SHP77 treated with DMSO at 0.1 percent for 48 hours (cell line): ENCODE results near the gene PTPN7.
"Not testable (repeated sequence)": the region's sequence is repeated elsewhere in the genome, so short reads cannot be mapped to it uniquely, and the experiment has no call there.

Experiments
- DNase-seq: peaks from one replicate; lab custom pipeline; 2025; lab: John Stamatoyannopoulos, UW

Gene PTPN7

GRCh38 chr1:202152399-202152798 lies 8.0 kb downstream of the PTPN7 start:
- no peak for DNase-seq

DNA sequence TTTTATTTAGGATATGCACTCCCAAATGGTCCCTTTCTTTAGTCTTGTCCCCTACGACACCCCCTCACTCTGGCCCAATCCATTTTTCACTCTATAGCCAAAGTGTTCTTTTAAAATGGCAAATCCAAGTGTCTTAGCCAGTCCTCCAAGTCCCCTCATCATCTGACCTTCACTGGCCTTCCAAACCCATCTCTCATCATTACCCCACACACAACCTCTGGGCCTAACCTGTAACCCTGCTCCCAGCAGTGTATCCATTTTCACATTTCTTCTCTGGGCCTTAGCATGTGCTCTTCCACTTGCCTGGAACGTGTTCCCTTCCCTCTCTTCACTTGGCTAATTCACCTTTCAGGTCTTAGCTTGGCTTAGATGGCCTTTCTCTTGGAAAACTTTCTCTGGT lies 9.4 kb downstream of the PTPN7 start:
- DNase-seq: no peak

DNA sequence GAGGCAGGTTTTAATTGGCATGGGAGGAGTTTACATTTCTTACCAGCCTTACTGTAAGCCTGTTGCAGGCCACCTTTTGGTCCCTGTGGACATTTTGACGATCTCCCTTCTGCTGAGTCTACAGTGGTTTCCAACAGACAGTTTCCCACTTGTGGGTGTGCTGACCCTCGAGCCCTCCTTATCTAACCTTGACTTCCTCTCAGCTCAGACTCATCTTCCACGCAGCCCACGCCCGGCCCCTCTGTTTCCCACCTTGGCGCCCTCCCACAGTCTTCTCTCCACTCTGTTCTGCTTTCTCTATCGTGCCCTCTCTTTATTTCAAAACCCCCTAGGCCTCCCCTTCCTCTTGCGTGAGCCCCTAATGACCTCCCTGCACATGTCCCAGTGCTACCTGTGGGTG lies 9.8 kb downstream of the PTPN7 start:
- DNase-seq: no peak

- no peak for DNase-seq
Observed at GRCh38 chr1:202150187-202150586, 10.2 kb downstream of the PTPN7 start.

DNA sequence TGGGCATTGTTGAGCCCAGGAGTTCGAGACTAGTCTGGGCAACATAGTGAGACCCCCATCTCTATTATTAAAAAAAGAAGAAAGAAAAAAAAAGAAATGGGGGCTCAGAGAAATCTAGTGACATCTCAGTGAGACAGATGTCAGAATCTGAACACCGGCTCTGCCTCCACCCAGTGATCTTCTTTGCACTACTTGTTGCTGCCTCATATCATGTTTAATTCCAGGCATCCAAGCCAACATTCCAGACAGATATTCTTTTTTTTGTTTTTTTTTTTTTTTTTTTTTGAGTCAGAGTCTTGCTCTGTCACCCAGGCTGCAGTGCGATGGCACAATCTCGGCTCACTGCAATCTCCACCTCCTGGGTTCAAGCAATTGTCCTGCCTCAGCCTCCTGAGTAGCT lies 10.8 kb downstream of the PTPN7 start:
- DNase-seq: no peak

DNA sequence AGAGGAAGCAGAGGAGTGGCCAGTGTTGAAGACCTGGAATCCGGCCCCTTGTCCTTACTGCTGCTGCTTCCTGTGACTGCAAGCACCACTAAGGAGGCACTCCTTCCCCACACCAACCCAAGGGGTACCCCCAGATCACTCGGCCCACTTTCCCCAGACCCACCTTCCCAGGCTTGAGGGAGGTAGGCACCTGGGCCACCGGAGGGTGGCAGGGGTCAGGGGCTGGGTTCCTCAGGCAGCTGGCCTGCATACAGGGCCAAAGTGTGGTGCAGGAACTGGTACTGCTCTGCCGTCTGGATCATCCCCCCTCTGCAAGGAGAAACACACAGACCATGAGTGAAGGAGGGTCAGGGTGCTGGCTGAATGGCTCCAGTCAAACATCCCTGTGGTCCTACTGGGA lies 12.0 kb downstream of the PTPN7 start:
- DNase-seq: no peak

DNA sequence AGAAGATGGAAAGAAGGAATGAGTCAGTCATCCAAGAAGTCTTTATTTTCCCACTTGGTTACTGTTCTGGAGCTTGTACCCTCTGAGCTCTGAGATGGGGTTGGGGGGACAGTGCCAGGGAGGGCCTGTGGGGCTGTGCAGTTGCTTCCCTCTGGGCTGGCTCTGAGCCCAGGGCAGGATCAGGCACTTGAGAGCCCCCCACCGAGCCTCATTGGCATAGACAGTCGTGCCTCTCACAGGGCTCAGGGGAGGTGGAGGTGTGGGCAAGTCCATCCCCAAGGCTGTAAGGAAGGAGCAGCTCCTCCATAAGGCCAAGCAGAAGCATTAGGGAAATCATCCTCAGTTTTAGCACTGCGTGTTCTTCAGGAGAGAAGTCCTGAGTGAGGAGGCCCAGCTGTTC lies 13.4 kb downstream of the PTPN7 start:
- DNase-seq: no peak

- DNase-seq: no peak
Observed at GRCh38 chr1:202146279-202146678, 14.1 kb downstream of the PTPN7 start.

DNA sequence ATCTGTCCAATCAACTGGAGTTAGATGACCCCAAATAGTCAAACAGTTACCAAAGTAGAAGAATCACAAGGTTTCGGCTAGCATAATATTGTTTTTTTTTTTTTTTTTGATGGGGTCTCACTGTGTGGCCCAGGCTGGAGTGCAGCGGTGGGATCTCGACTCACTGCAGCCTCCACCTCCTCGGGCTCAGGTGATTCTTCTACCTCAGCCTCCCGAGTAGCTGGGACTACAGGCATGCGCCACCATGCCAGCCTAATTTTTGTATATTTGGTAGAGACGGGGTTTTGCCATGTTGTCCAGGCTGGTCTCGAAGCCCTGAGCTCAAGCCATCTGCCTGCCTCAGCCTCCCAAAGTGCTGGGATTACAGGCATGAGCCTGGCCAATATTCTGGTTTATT lies 14.7 kb downstream of the PTPN7 start:
- not testable (repeated sequence) for DNase-seq

DNA sequence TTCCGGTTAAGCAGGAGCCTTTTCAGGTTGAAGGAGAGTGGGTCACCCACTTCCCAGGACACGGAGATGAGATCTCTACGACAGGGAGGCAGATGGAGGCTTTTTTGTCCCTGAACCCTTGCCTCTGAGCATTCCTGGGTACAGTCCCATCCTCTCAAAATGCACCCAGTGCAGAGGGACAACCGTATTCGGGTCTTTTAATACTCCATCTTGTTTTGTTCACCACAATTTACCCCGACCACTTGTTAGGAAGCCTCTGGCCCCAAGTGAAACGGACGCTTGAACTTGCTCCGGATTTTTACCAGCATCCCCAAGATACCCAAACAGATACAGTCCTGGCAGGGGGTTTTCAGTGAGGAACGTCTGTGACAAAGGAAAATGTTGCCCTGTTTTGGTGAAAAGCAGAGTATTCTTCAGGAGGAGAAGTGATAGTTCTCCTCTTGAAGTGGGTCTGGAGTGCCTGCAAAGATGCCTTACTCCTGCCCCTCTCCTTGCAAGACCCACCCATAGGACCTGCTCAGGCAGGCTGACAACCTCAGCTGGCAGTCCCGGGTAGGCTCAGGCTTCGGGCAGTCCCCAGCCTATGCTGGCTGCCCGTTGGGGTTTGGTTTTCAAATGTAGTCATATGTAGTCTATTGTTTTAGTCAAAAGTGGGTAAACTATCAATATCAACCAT lies 15.2 kb downstream of the PTPN7 start:
- DNase-seq: no peak

- peak; percentile 3 for DNase-seq
Observed at GRCh38 chr1:202144402-202145067, 15.9 kb downstream of the PTPN7 start, which contains the start of gene ARL8A. ARL8A (minus strand) TSS chr1:202144737; CDS start chr1:202144572, 165 bp downstream.

DNA sequence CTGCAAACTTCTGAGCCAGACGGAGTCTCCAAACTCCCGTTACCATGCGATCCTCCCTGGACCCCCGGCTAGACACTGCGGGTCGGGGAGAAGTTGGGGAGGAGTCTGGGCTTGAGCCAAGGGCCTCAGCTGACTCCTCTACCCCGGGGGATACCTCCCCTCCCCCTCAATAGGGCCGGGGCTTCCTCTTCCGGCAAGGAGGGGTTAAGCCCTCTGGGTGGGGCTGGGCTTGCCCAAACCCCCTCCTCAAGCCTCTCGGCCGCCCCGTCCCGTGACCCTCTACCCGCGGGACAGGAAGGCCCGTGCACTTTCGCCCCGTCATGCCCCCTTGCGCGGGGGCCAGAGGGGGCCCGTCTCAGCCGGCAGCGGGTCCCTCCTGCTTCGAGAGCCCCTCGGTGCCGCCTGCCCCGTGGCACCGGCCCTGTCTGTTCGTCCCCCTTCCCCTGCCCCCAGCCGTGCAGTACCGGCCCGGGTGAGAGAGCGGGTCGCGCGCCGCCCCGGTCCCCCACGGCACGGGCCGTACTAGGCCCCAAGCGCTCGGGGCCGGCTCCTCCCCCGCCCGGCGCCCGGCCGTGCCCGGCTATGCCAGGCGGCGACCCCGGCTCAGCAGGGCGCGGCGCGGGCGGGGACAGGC lies 16.5 kb downstream of the PTPN7 start:
- no peak for DNase-seq

DNA sequence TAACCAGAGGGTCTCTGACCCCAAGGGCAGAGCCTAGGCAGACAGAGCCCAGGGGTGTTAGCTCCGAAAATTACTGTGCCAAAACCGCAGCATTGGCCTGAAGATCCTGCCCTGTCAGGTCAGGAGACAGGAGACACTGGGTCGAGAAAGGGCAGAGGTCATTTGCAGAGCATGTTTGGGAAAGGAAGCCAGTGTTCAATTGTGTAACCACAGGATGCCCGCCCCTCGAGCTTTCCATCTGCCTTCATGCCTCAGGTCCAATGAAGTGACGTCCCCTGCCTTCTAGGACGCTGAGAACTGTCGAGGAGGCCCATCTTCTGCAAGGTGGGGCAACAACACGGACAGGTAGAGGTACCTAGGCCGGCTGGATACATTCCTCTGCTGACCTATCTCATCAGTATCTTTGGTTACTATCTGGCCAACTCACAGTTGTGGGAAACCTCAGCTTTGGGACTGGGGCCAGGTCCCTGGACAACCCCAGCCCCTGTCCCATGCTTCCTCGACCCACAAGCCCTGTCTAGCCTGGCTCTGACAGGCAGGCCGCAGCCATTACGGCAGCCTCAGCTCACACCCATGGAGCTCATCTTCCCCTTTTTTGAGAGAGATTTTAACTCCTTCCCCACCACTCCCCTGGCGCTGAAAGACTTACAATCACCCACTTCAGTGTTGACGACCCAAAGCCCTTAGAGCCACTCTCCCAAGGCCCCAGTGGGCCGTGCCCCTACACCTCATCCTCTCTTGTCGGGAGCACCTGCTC lies 17.2 kb downstream of the PTPN7 start:
- no peak for DNase-seq

DNA sequence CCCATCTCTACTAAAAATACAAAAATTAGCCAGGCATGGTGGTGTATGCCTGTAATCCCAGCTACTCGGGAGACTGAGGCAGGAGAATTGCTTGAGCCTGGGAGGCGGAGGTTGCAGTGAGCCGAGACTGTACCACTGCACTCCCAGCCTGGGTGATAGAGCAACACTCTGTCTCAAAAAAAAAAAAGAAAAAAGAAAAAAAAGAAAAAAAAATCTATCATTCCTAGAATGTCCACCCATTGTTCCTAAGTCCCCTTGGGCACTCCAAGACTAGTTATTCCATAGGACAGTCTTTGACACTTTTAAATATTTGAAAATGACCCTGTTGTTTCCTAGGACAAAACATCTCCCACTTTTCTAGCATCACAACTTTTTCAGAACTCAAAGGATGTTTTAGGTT lies 18.9 kb downstream of the PTPN7 start:
- not testable (repeated sequence) for DNase-seq

- no peak for DNase-seq
Observed at GRCh38 chr1:202140833-202141232, 19.6 kb downstream of the PTPN7 start.

DNA sequence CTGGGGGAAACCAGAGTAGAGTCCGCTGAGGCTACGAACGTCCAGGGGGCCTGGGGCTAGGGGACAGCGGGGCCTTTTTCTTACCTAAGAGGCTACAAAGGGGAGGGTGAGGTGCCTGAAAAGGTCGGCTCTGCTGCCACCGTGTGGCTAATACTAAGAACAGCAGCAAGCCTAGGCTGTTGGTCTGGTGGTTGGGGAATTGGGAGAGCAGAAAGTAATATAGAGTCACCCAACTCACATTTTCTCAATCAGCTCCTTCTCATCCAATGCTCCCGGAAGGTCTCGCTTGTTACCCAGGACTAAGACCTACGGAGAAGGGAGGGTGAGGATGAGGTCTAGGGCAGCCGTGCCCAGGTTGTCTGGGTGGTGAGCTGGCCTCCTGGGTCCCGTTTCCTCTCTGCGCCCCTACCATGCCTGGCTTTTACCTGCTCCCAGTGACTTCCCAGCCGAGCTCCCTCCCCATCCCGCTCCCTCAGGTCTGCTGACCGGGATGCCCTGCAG lies 25.1 kb downstream of the PTPN7 start:
- peak; percentile 37 for DNase-seq

- no peak for DNase-seq
Observed at GRCh38 chr1:202134645-202135172, 25.7 kb downstream of the PTPN7 start.

DNA sequence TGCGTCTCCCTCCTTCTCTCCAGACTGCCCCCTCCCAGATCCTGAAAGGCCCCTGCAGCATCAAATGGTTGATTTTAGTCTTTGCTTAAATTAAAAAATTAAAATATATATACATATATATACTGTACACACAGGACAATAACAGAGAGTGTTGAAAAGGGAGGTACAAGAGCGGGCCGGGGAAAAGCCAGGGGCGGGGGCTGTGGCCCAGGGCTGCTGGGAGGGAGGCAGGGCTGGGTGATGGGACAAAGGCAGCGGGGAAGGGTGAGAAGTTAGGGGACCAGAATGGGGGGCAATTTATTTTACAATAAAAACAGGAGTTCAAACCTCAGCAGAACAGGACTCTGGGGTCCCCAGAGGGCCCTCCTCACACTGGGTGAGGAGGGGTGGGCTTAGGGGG lies 26.4 kb downstream of the PTPN7 start:
- no peak for DNase-seq

DNA sequence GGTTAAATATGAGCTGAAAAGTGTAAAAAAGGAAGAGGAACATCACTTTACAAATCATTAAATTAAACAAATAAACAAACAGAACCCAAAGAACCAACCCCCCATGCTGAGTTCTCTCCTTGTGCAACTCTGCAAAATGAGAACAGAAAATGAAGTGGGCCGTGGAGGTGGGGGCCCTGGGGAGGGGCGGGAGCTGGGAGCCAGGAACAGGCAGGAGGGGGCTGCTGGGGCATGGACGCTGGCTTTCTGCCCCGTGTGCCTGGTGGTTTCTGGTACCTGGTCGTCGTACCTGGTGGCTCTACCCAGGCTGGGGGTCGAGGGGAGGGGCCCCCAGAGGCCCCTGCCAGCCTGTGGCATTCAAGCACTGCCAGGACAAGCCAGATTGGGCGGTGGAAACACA lies 26.9 kb downstream of the PTPN7 start:
- no peak for DNase-seq

- no peak for DNase-seq
Observed at GRCh38 chr1:202133001-202133400, 27.4 kb downstream of the PTPN7 start.

GRCh38 chr1:202131956-202132821 lies 28.2 kb downstream of the PTPN7 start:
- DNase-seq: no peak
